GM12878 (cell line): Measurements from ENCODE around the gene APBB3. TPM values are rescaled to one million over a fixed set of nuclear protein-coding genes. Genes with fewer than 3 reads are reported as not detected.

Experiments used
- ATAC-seq: fragments of 200-7000 bp; cut with Tn5 transposase; 3 replicates; pipeline ENCODE4 v1.9.1; 2020; ENCODE audit warnings: mild to moderate bottlenecking, moderate library complexity
- BruUV-seq: library from RNA; stranded (reverse); fragments of 400-500 nt; replicated peaks from 2 replicates; lab custom pipeline; 2021; lab: Mats Ljungman, UMichigan
- CTCF ChIA-PET: fragments of 300-600 bp; sonication (Branson Sonifier 250); formaldehyde crosslinking; extraction: SDS; loops from one replicate; lab custom pipeline; 2021; ENCODE audit warnings: inconsistent platforms; lab: Yijun Ruan, JAX
- POLR2A ChIA-PET: fragments of 350-600 bp; formaldehyde crosslinking; extraction: SDS; loops from one replicate; lab custom pipeline; 2021; ENCODE audit warnings: inconsistent platforms; lab: Charles Lee
- RAD21 ChIA-PET: fragments of 300-600 bp; sonication (Branson Sonifier 250); formaldehyde crosslinking; loops from one replicate; lab custom pipeline; 2023; ENCODE audit warnings: antibody characterized with exemption; ENCODE audit not compliant: unreplicated experiment; lab: Charles Lee
- SMC1A ChIA-PET: fragments of 300-600 bp; sonication (Branson Sonifier 250); formaldehyde crosslinking; loops from one replicate; lab custom pipeline; 2023; ENCODE audit not compliant: unreplicated experiment, uncharacterized antibody; lab: Charles Lee
- DNase-seq: peaks from one replicate; pipeline ENCODE4 v3.0.0-alpha.2; 2011; ENCODE audit warnings: low read depth, low spot score
- FAIRE-seq: peaks from 3 replicates; lab custom pipeline; 2011; peaks lifted over from hg19 to GRCh38; lab: Jason Lieb, UNC
- H2AFZ ChIP-seq: 2 replicates; pipeline ENCODE4 v1.6.0; 2011; ENCODE audit warnings: low read depth, low read length, control low read depth; ENCODE audit not compliant: control insufficient read depth
- H3K27ac ChIP-seq: 2 replicates; pipeline ENCODE4 v1.5.1; 2011; ENCODE audit warnings: control low read depth; ENCODE audit not compliant: control insufficient read depth, insufficient read depth
- H3K27me3 ChIP-seq, 2 experiments: replicated peaks in 1 of 2; 2 replicates each; pipeline versions ENCODE4 v1.6.0 to v1.6.1; 2011; ENCODE audit warnings: low read length in 1 of 2; ENCODE audit not compliant: control insufficient read depth in 2 of 2, insufficient read depth in 2 of 2
- H3K36me3 ChIP-seq, 2 experiments: 2 replicates each; pipeline ENCODE4 v1.5.1; 2011; ENCODE audit warnings: low read length in 1 of 2; ENCODE audit not compliant: control insufficient read depth in 2 of 2, insufficient read depth in 2 of 2
- H3K4me1 ChIP-seq: 2 replicates; pipeline ENCODE4 v1.6.1; 2011; ENCODE audit warnings: mild to moderate bottlenecking, low read length, moderate library complexity, mixed read lengths; ENCODE audit not compliant: control insufficient read depth, insufficient read depth
- H3K4me2 ChIP-seq: 2 replicates; pipeline ENCODE4 v1.6.0; 2011; ENCODE audit warnings: control low read depth; ENCODE audit not compliant: control insufficient read depth, insufficient read depth
- H3K4me3 ChIP-seq: fragments of 200-600 bp; sonication (generic); 2 replicates; pipeline ENCODE4 v1.5.1; 2016
- H3K79me2 ChIP-seq: 2 replicates; pipeline ENCODE4 v1.6.0; 2011; ENCODE audit warnings: low read length; ENCODE audit not compliant: control insufficient read depth, insufficient read depth
- H3K9ac ChIP-seq: 2 replicates; pipeline ENCODE4 v1.8.0; 2011; ENCODE audit warnings: low read length, control low read depth, mixed read lengths; ENCODE audit not compliant: control insufficient read depth, insufficient read depth
- H3K9me3 ChIP-seq: replicated peaks from 3 replicates; pipeline ENCODE4 v1.5.1; 2011; ENCODE audit warnings: mild to moderate bottlenecking, low read length; ENCODE audit not compliant: control insufficient read depth, insufficient read depth
- H4K20me1 ChIP-seq: 2 replicates; pipeline ENCODE4 v1.6.0; 2011; ENCODE audit not compliant: control insufficient read depth, insufficient read depth
- BCLAF1 ChIP-seq: fragments of 450-650 bp; IDR thresholded peaks from 2 replicates; pipeline ENCODE4 v1.6.1; 2017; ENCODE audit warnings: antibody characterized with exemption, mild to moderate bottlenecking, moderate library complexity
- BHLHE40 ChIP-seq, 2 experiments: fragments of 450-650 bp in 1 of 2; IDR thresholded peaks; 2 replicates each; pipeline ENCODE4 v1.6.1; 2011 to 2017; ENCODE audit warnings: low read depth in 2 of 2, borderline replicate concordance in 1 of 2, improper control_type of control experiment in 1 of 2, low read length in 1 of 2, mild to moderate bottlenecking in 1 of 2
- EZH2 ChIP-seq: IDR thresholded peaks from 2 replicates; pipeline ENCODE4 v1.6.1; 2012; ENCODE audit warnings: low read depth, mild to moderate bottlenecking, control low read depth, inconsistent platforms, low read length, borderline replicate concordance; ENCODE audit not compliant: control insufficient read depth
- GABPA ChIP-seq: IDR thresholded peaks from 2 replicates; pipeline ENCODE4 v1.6.1; 2014; ENCODE audit warnings: antibody characterized with exemption, low read depth, mild to moderate bottlenecking, inconsistent platforms
- KDM1A ChIP-seq: fragments of 200-600 bp; sonication (generic); IDR thresholded peaks from 2 replicates; pipeline ENCODE4 v1.6.1; 2016; ENCODE audit warnings: borderline replicate concordance
- KLF5 ChIP-seq: fragments of 450-650 bp; IDR thresholded peaks from 2 replicates; pipeline ENCODE4 v1.6.1; 2014; ENCODE audit warnings: mild to moderate bottlenecking; ENCODE audit not compliant: partially characterized antibody
- MYB ChIP-seq: fragments of 150-350 bp; IDR thresholded peaks from 2 replicates; pipeline ENCODE4 v1.6.1; 2014; ENCODE audit warnings: mild to moderate bottlenecking, low read depth, low read length, borderline replicate concordance
- NR2F1 ChIP-seq: fragments of 450-650 bp; conservative IDR thresholded peaks from 2 replicates; pipeline ENCODE4 v1.6.1; 2017; ENCODE audit warnings: mild to moderate bottlenecking
- RFX5 ChIP-seq: IDR thresholded peaks from 2 replicates; pipeline ENCODE4 v1.6.1; 2011; ENCODE audit warnings: low read depth, low read length, improper control_type of control experiment
- SMAD1 ChIP-seq: fragments of 450-650 bp; IDR thresholded peaks from 2 replicates; pipeline ENCODE4 v1.6.1; 2018; ENCODE audit warnings: mild to moderate bottlenecking, low read depth; ENCODE audit not compliant: partially characterized antibody
- SMARCA5 ChIP-seq: fragments of 450-650 bp; IDR thresholded peaks from 2 replicates; pipeline ENCODE4 v1.6.1; 2017; ENCODE audit warnings: mild to moderate bottlenecking
- SPI1 ChIP-seq: IDR thresholded peaks from 2 replicates; pipeline ENCODE4 v1.6.1; 2011; ENCODE audit warnings: low read depth, mild to moderate bottlenecking, low read length, moderate library complexity, borderline replicate concordance; ENCODE audit not compliant: insufficient read depth
- SUPT20H ChIP-seq: IDR thresholded peaks from 2 replicates; pipeline ENCODE4 v1.6.1; 2011; ENCODE audit warnings: low read depth, mild to moderate bottlenecking, low read length, moderate library complexity, borderline replicate concordance; ENCODE audit not compliant: control insufficient read depth
- ZNF217 ChIP-seq: fragments of 450-650 bp; IDR thresholded peaks from 2 replicates; pipeline ENCODE4 v1.6.1; 2017; ENCODE audit warnings: antibody characterized with exemption, mild to moderate bottlenecking
- WGBS: methylation state at CpG from one replicate; pipeline ENCODE4 v1.1.6; 2016; ENCODE audit warnings: low lambda C conversion rate; ENCODE audit not compliant: insufficient replicate concordance, insufficient coverage; ENCODE audit errors: missing lambda C conversion rate; 5-methylcytosine and 5-hydroxymethylcytosine counted together
- in situ Hi-C: fragments of 300-500 bp; cut with MboI; formaldehyde crosslinking; loops from 9 replicates; pipeline ENCODE4 v1.14.3; 2018; ENCODE audit warnings: mixed read lengths
- intact Hi-C: fragments of 100-400 bp; cut with micrococcal nuclease; formaldehyde crosslinking; loops from one replicate; pipeline ENCODE4 v1.14.2; 2022; ENCODE audit not compliant: unreplicated experiment
- polyA plus RNA-seq, 11 experiments: library from polyadenylated mRNA; depleted of rRNA in 4 of 11; unstranded in 6 of 11; stranded (reverse) in 5 of 11; fragments of >200 nt; fragmentation: Nextera tagmentation in 4 of 11; fragmentation: Illumina TruSeq in 1 of 11; extraction: Ambion mirVana in 4 of 11; extraction: Trizol in 1 of 11; gene quantifications; 1 replicate in 1 of 11; 2 replicates in 10 of 11; pipeline versions ENCODE4 v1.2.1 to v1.2.3, GENCODE V29; 2011 to 2016; ENCODE audit warnings: inconsistent platforms in 2 of 11, missing spikeins in 2 of 11, low read depth in 1 of 11
- total RNA-seq, 4 experiments: library from RNA; depleted of rRNA in 3 of 4; stranded (reverse); fragments of >200 nt in 3 of 4; fragmentation: Illumina TruSeq in 1 of 4; extraction: Trizol in 1 of 4; gene quantifications; 2 replicates each; pipeline versions ENCODE4 v1.2.1 to v1.2.3, GENCODE V29; 2013 to 2021

The APBB3 gene
- total and polyA plus RNA-seq, 10 of the 15 experiments (the other 5 are each of a cell fraction or from before 2014, with no cell fraction given), result 0.35 to 33.3 (median 14.3) TPM

- no peak for TF ChIP-seq KLF5
- TF ChIP-seq NR2F1, result no peak
These were observed 19.4 kb downstream of the APBB3 start (continued) for GRCh38 chr5:140544986-140545385.

- no TSS peak for BruUV-seq
- H3K4me3 ChIP-seq, result no peak overlapping the region
- no peaks in the 10 kb centered on the region for H3K79me2 ChIP-seq
- peaks cover 9% of the 10 kb centered on the region for H3K4me1 ChIP-seq
- H3K9ac ChIP-seq, result no peak overlapping the region
- RAD21 ChIA-PET, result no interaction called here
- intact Hi-C loops (no loop called here), in situ Hi-C loops (no loop called here)
- TF ChIP-seq NR2F1 (no peak), BHLHE40 (IDR thresholded peaks at IDR 0.05; ENCODE audit: borderline replicate concordance in 1 of 2, low read depth in 2 of 2, low read length in 1 of 2) (no peak), EZH2 (no peak), SUPT20H (no peak), RFX5 (no peak), KDM1A (no peak), MYB (no peak), SMARCA5 (no peak), SPI1 (no peak), GABPA (no peak), ZNF217 (no peak), SMAD1 (no peak), KLF5 (no peak), BCLAF1 (no peak)
- CTCF ChIA-PET, result no interaction called here
- H3K36me3 ChIP-seq, result peaks cover 5 to 16% of the 10 kb centered on the region in 2 experiments
- no peak for DNase-seq
- no peak overlapping the region for H3K27ac ChIP-seq
- no peaks in the 10 kb centered on the region for H4K20me1 ChIP-seq
- H3K9me3 ChIP-seq, result no peaks in the 10 kb centered on the region
- no peaks in the 10 kb centered on the region for H3K27me3 ChIP-seq
- POLR2A ChIA-PET, result interaction anchor here (0.6 to 1.0 kb wide), 2 partner anchors 12 to 288 kb away, joined by 3 to 5 read pairs; no protein-coding TSS in a partner anchor
- ATAC-seq, result no peak
- FAIRE-seq, result no peak
- no peak overlapping the region for H2AFZ ChIP-seq
- 98% methylated on average over 3 of the region's 5 CpGs for WGBS
- SMC1A ChIA-PET, result interaction anchor here (1.6 kb wide), 1 partner anchor 10 kb away, joined by 5 read pairs; no protein-coding TSS in a partner anchor
- H3K4me2 ChIP-seq, result no peak overlapping the region
These were observed 21.4 kb downstream of the APBB3 start for GRCh38 chr5:140542972-140543371.
